GM21423 (cell line): Measurements from ENCODE around the gene NUMB.
"Not testable (repeated sequence)": the region's sequence is repeated elsewhere in the genome, so short reads cannot be mapped to it uniquely, and the experiment has no call there.

ENCODE experiments used
- ATAC-seq: cut with Tn5 transposase; IDR thresholded peaks from one replicate; pipeline ENCODE4 v1.9.1; 2021; ENCODE audit warnings: mild to moderate bottlenecking, moderate library complexity; ENCODE audit not compliant: unreplicated experiment

Gene NUMB

GRCh38 chr14:73423092-73423491 is 35.3 kb downstream of the NUMB start:
- not testable (repeated sequence) for ATAC-seq

GRCh38 chr14:73422515-73422914 is 35.8 kb downstream of the NUMB start:
- no peak for ATAC-seq

GRCh38 chr14:73418227-73418626 is 40.1 kb downstream of the NUMB start:
- ATAC-seq, result no peak

DNA sequence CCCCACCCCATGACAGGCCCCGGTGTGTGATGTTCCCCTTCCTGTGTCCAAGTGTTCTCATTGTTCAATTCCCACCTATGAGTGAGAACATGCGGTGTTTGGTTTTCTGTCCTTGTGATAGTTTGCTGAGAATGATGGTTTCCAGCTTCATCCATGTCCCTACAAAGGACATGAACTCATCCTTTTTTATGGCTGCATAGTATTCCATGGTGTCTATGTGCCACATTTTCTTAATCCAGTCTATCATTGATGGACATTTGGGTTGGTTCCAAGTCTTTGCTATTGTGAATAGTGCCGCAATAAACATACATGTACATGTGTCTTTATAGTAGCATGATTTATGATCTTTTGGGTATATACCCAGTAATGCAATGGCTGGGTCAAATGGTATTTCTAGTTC is 52.1 kb downstream of the NUMB start:
- not testable (repeated sequence) for ATAC-seq

DNA sequence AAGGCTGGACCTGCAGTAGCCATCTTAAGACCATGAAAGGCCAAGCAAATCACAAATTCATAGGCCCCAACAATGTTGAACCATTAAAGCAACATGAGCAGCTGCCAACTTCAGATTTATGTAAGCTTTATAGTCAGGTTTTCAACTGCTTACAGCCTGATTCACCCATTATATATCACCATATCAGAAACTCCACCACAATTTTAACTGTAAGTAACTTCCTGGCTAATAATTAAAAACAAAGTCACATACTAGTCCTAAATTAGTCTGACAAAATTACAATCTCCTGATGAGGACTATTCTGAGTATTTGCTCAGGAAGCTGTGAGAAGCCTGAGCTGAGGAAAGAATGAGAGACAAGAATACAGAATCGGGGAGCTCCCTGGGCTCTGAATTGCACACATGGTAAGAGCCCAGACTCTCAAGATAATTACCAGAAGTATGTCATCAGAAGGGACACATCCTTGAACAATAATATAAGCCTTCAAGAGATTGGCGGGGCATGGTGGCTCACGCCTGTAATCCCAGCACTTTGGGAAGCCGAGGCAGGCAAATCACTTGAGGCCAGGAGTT is 55.1 kb downstream of the NUMB start:
- no peak for ATAC-seq

GRCh38 chr14:73402579-73402978 is 55.8 kb downstream of the NUMB start:
- no peak for ATAC-seq

DNA sequence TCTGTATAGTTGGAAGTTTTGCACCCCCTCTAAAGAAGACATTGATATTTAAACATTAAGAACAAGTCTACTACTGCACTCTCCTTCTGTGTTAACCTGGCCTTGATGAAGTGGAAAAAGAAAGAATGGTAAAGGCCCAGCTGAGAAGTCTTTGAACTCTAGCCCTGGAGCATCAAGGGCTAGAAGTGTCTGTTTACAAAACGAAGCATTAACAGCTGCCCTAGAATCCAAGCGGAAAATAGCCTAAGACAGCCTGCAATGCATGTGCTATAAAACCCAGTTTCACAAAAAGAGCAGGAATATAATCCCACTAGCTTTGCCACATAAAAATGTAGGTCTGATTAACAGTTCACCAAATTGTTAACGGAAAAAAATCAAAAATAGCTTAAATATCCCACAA is 60.5 kb downstream of the NUMB start:
- no peak for ATAC-seq

DNA sequence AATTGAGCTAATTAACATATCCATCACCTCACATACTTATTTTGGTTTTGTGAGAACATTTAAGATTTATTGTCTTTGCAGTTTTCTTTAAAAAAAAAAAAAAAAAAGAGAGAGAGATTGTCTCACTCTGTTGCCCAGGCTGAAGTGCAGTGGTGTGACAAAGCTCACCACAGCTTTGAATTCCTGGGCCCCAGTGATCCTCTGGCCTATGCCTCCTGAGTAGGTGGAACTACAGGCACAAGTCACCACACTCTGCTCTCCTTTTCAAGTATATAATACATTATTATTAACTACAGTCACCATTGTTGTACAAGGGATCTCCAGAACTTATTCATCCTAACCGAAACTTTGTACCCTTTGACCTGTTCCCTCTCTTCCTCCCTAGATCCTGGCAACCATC is 64.0 kb downstream of the NUMB start:
- no peak for ATAC-seq

DNA sequence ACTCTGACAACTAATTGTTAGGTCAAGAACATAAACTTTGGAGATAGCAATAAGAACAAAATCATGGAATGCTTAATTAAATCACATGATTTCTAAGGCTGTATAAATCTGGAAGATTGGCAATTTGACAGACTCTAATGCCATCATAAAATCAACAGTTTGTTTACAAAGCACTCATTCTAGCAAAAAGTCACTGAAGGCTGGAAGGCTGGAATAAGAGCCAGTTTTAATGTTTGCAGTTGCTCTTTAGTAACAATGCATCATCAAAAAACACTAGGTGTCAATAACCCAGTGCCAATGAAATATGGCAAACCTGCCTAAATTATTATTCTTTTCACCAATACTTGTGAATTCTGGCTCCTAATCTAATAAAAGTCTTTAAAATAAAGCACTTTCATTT is 65.0 kb downstream of the NUMB start:
- no peak for ATAC-seq

DNA sequence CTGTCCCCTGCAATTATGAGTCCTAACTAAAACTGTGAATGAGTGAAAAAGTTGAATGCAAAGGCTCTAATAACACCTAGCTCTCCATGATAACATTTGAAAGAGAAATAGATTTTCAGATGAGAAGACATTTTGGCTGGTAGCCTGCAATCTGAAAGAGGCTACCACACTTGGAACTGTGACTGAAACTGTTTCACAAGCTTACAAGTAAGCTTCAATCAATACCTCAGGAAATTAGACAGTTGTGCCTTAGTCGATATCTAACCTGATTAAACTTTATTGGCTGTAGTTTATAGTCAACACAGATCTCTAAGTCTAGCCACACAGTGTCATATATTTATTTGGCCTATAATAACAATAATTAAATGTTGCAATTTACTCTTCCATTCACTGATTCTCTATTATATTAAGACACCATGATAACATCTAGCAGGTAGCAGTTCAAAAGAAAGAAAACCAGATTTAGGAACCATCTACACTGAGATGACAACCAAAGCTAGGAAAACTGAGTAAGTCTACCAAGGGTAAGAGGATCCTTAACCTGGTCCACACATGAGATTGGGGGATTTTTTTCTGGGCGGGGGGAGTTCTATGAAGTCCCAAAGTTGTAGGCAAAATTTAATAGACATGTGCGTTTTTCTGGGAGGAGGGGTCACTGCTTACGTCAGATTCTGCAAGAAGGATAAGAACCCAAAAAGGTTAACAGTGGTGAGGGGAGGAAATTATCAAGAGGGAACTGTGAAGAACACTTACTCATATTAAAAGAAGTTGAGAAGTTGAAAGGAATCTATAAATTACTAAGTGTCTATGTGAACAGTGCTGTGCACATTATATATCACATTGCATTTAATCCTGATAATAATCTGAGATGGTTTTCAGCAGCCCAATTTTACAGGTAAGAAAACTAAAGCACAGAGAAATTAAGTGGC is 65.8 kb downstream of the NUMB start:
- no peak for ATAC-seq

DNA sequence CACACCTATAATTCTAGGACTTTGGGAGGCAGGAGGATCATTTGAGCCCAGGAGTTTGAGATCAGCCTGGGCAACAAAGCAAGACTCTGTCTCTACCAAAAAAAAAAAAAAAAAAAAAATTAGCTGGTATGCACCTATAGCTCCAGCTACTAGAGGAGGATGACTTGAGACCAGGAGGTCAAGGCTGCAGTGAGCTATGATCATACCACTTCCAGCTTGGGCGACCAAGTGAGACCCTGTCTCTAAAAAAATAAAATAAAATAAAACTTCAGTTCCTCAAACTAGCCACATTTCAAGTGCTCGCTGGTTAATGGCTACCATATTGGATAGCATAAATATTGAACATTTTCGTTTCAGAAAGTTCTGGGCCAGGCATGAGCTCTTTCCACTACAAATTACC is 70.5 kb downstream of the NUMB start:
- ATAC-seq, result peak; percentile 68

GRCh38 chr14:73386342-73386741 is 72.0 kb downstream of the NUMB start:
- no peak for ATAC-seq

GRCh38 chr14:73385021-73385420 is 73.3 kb downstream of the NUMB start:
- ATAC-seq, result not testable (repeated sequence)

- ATAC-seq, result no peak
Measured at GRCh38 chr14:73383356-73383755, 75.0 kb downstream of the NUMB start.

DNA sequence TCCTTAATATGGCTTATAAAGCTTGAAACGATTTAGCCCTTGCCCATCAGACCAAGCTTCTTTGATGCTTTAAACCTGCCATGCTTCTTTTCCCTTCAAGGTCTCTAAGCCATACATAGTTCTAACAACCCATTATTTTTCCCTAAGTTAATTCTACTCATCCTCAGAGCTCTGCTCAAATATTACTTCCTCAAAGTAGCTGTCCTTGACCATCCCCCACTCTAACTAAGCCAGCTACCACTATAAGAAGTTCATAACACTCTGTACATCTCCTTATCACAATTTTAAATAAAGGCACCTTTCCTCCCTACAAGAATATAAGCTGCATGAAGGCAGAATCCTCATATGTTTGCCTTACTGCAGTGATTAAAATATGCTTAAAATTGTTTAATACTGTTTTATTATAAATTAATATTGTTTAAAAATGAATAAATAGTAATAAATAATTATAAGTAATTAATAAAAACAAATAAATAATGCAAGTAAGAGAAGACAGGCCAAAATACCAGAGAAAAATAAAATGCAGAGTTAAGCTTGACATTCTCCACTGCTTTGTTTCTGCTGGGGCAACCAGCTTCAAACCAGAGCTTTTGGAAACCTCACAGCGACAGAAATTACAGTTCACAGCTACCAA is 76.8 kb downstream of the NUMB start:
- no peak for ATAC-seq

DNA sequence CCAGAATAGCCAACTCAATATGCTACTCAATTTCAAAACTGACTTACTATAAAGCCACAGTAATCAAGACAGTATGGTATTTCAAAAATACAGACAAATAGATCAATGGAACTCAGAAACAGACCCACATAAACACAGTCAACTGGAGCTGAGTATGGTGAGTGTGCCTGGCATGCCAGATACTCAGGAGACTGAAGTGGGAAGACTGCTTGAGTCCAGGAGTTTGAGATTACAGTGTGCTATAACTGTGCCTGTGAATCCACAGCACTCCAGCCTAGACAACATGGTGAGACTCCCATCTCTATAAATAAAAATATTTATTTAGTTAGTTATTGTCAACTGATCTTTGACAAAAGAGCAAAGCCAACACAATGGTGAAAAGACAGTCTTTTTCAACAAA is 81.8 kb downstream of the NUMB start:
- ATAC-seq, result no peak

DNA sequence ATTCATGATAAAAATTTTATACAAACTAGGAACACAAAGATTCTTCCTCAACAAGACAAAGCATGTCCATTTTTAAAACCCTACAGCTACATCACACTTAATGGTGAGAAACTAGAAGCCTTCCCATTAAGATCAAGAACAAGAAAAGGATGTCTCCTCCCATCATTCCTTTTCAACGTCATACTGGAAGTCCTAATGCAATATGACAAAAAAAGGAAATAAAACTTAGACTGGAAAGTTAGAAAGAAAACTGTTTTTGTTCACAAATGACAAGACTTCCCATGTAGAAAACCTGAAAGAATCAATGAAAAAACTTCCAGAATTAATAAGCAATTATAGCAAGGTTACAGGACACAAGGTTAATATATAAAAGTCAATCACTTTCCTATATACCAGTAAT is 82.5 kb downstream of the NUMB start:
- no peak for ATAC-seq

GRCh38 chr14:73374218-73374617 is 84.1 kb downstream of the NUMB start:
- no peak for ATAC-seq

DNA sequence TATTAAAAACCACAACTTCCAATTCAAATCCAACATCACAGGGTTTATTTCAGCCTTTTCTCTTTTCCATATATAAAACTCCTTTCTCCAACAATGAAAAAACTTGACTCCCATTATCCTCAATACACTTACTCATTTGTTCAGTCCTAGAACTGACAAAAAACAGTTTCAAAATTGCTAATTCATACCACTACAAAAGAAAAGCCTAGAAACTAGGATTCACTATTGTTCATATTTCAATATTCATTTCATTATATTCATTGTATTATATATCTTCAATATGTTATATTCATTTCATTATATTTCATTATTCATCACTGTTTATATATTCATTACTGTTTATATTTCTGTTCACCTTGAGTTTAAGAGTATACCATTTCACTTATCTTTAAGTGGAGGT is 85.8 kb downstream of the NUMB start:
- ATAC-seq, result no peak

DNA sequence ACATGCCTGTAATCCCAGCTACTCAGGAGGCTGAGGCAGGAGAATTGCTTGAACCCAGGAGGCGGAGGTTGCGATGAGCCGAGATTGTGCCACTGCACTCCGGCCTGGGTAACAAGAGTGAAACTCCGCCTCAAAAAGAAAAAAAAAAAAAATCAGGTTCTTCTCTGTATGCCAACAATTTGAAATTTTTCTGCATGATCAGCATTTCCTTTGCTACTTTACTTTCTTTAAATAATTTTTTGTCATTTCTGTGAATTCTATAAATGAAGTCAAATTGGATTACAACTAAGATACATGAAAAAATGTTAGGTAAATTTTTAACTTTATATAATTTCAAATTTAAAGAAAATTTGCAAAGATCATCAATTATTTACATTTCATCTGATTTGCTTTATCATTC is 87.8 kb downstream of the NUMB start:
- no peak for ATAC-seq

DNA sequence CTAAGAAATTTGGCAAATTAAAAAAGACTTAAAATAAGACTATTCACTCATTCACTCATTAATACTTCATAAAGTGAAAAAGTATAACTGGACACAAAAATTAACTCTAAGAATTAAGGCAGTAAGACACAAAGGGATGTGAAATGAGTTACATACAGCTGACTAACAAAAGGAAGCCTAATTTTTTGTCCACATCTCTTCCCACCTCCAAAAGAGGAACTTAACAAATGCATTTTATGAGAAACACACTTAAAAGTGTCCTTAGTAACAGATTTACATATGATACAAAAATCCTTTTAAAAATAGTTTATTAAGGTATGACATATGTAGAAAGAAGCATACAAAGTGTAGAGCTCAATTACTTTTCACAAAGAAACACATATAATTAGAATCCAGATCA is 88.9 kb downstream of the NUMB start:
- no peak for ATAC-seq

GRCh38 chr14:73368616-73369015 is 89.7 kb downstream of the NUMB start:
- ATAC-seq, result no peak
